GM10266 (cell line): ENCODE data around the gene CNTFR.

Source experiments
- DNase-seq: peaks from one replicate; pipeline ENCODE4 v3.0.0; 2012; ENCODE audit errors: extremely low spot score
- CTCF ChIP-seq: IDR thresholded peaks from 2 replicates; pipeline ENCODE4 v1.5.1; 2012; ENCODE audit warnings: mild to moderate bottlenecking, low read depth; ENCODE audit not compliant: control insufficient read depth, insufficient read depth; ENCODE audit errors: missing control alignments

CNTFR gene

GRCh38 chr9:34560599-34561214, 28.8 kb downstream of the CNTFR start:
- no peak for TF ChIP-seq CTCF
- no peak for DNase-seq

GRCh38 chr9:34559624-34560455, 29.7 kb downstream of the CNTFR start:
- TF ChIP-seq CTCF, result no peak
- DNase-seq, result no peak

- DNase-seq, result no peak
- no peak for TF ChIP-seq CTCF
Measured at GRCh38 chr9:34558919-34559623, 30.5 kb downstream of the CNTFR start.

- no peak for DNase-seq
- TF ChIP-seq CTCF, result no peak
Measured at GRCh38 chr9:34558364-34558763, 31.2 kb downstream of the CNTFR start.

- DNase-seq, result no peak
- no peak for TF ChIP-seq CTCF
Measured at GRCh38 chr9:34557426-34558321, 31.9 kb downstream of the CNTFR start.

- TF ChIP-seq CTCF, result no peak
- no peak for DNase-seq
Measured at GRCh38 chr9:34556949-34557348, 32.6 kb downstream of the CNTFR start.
